G401 (cell line): Measurements from ENCODE around the gene MEIOSIN. TPM values are rescaled to one million over a fixed set of nuclear protein-coding genes. Genes with fewer than 3 reads are reported as not detected.
A peak's percentile ranks its signal among the peaks of the same experiment; 100 is the strongest.

Source experiments
- DNase-seq: peaks from one replicate; pipeline ENCODE4 v3.0.0-alpha.2; 2015; ENCODE audit warnings: low spot score
- in situ Hi-C: cut with HindIII; loops from 2 replicates; pipeline ENCODE4 v1.10.0; 2016; ENCODE audit warnings: low sequenced_read_pairs, mixed read lengths
- total RNA-seq: library from RNA; depleted of rRNA; stranded (reverse); fragments of >200 nt; shearing (Covaris generic); gene quantifications from 2 replicates; pipeline ENCODE4 v1.2.3, GENCODE V29; 2014

MEIOSIN gene
- total RNA-seq, 1 experiment from 2014 or later: not detected

- no peak for DNase-seq
- in situ Hi-C loops: no loop called here
Measured at GRCh38 chr19:45773384-45773783, 40.1 kb downstream of the MEIOSIN start.

- in situ Hi-C loops: no loop called here
- DNase-seq: no peak
Measured at GRCh38 chr19:45774765-45775164, 41.5 kb downstream of the MEIOSIN start.

GRCh38 chr19:45777395-45777961, 44.2 kb downstream of the MEIOSIN start:
- in situ Hi-C loops: no loop called here
- no peak for DNase-seq

- DNase-seq: no peak
- in situ Hi-C loops: no loop called here
Measured at GRCh38 chr19:45778010-45778661, 44.9 kb downstream of the MEIOSIN start.

- peak; percentile 42 for DNase-seq
- in situ Hi-C loops: no loop called here
Measured at GRCh38 chr19:45779231-45780145, 46.2 kb downstream of the MEIOSIN start.

- in situ Hi-C loops: no loop called here
- no peak for DNase-seq
Measured at GRCh38 chr19:45780146-45780447, 46.9 kb downstream of the MEIOSIN start.

GRCh38 chr19:45780448-45781213, 47.4 kb downstream of the MEIOSIN start:
- DNase-seq: no peak
- in situ Hi-C loops: no loop called here

- no peak for DNase-seq
- in situ Hi-C loops: no loop called here
Measured at GRCh38 chr19:45781214-45782161, 48.2 kb downstream of the MEIOSIN start.

GRCh38 chr19:45782162-45782691, 49.0 kb downstream of the MEIOSIN start, which contains the start of gene DMPK:
Gene DMPK (minus strand): TSS chr19:45782490. CDS start chr19:45782352, 138 bp downstream.
- no peak for DNase-seq

GRCh38 chr19:45782820-45783785, 49.9 kb downstream of the MEIOSIN start:
- in situ Hi-C loops: no loop called here
- no peak for DNase-seq

More at GRCh38 chr19:45782162-45782691, 49.0 kb downstream of the MEIOSIN start, which contains the start of gene DMPK:
- in situ Hi-C loops: no loop called here

- in situ Hi-C loops: no loop called here
- DNase-seq: no peak
Measured at GRCh38 chr19:45784096-45784495, 50.9 kb downstream of the MEIOSIN start.

GRCh38 chr19:45785097-45785496, 51.9 kb downstream of the MEIOSIN start:
- in situ Hi-C loops: no loop called here
- DNase-seq: no peak

GRCh38 chr19:45785781-45786532, 52.7 kb downstream of the MEIOSIN start:
- in situ Hi-C loops: no loop called here
- no peak for DNase-seq

GRCh38 chr19:45786533-45786894, 53.3 kb downstream of the MEIOSIN start:
- DNase-seq: no peak
- in situ Hi-C loops: no loop called here

GRCh38 chr19:45789035-45789786, 56.0 kb downstream of the MEIOSIN start:
- no peak for DNase-seq
- in situ Hi-C loops: no loop called here

- no peak for DNase-seq
- in situ Hi-C loops: no loop called here
Measured at GRCh38 chr19:45790942-45791341, 57.7 kb downstream of the MEIOSIN start.
